ENCODE measurements around the gene ATG16L2.

- no peak for TF ChIP-seq CTCF (IDR thresholded peaks at IDR 0.05)
- TF ChIP-seq POLR2A (IDR thresholded peaks at IDR 0.05; ENCODE audit: low read length), result no peak
- no peak for TF ChIP-seq NFE2L2 (conservative IDR thresholded peaks at IDR 0.05; ENCODE audit: low read length)
- TF ChIP-seq EP300 (IDR thresholded peaks at IDR 0.05), result no peak
- TF ChIP-seq RAD21 (conservative IDR thresholded peaks at IDR 0.05 in 1 of 2, IDR thresholded peaks at IDR 0.05 in 1 of 2), result no peak
- TF ChIP-seq PBX3 (IDR thresholded peaks at IDR 0.05), result no peak
- no peak for TF ChIP-seq HDAC2 (IDR thresholded peaks at IDR 0.05)
- TF ChIP-seq ZFP36 (IDR thresholded peaks at IDR 0.05; ENCODE audit: borderline replicate concordance, partially characterized antibody), result no peak
- TF ChIP-seq ZNF302 (CRISPR knock-in tag; IDR thresholded peaks at IDR 0.05), result no peak
- no peak for TF ChIP-seq CEBPB (IDR thresholded peaks at IDR 0.05)
These were observed 48.9 kb downstream of the ATG16L2 start for GRCh38 chr11:72863091-72863490.

All from A549 (cell line).